Keratinocyte (primary cell): ENCODE data around the gene IPO13. TPM values are rescaled to one million over a fixed set of nuclear protein-coding genes. Genes with fewer than 3 reads are reported as not detected.

Experiments used
- DNase-seq: peaks from one replicate; pipeline ENCODE4 v3.0.0-alpha.2; 2011; ENCODE audit warnings: low read depth, missing footprints, low spot score
- FAIRE-seq: peaks from 2 replicates; lab custom pipeline; 2011; peaks lifted over from hg19 to GRCh38; lab: Jason Lieb, UNC
- H2AFZ ChIP-seq: 2 replicates; pipeline ENCODE4 v1.6.0; 2012; ENCODE audit warnings: low read length, control low read depth, inconsistent platforms; ENCODE audit not compliant: control insufficient read depth
- H3K27ac ChIP-seq: 2 replicates; pipeline ENCODE4 v1.5.1; 2011; ENCODE audit warnings: low read length; ENCODE audit not compliant: control insufficient read depth, insufficient read depth
- H3K27me3 ChIP-seq: 3 replicates; pipeline ENCODE4 v1.6.0; 2011; ENCODE audit warnings: low read length; ENCODE audit not compliant: control insufficient read depth, insufficient read depth; ENCODE audit errors: extremely low read depth
- H3K36me3 ChIP-seq, 2 experiments: 2 replicates in 1 of 2; 3 replicates in 1 of 2; pipeline ENCODE4 v1.5.1; 2011; ENCODE audit warnings: low read length in 2 of 2, mild to moderate bottlenecking in 1 of 2; ENCODE audit not compliant: control insufficient read depth in 2 of 2, insufficient read depth in 2 of 2; ENCODE audit errors: extremely low read depth in 1 of 2
- H3K4me1 ChIP-seq: 3 replicates; pipeline ENCODE4 v1.5.1; 2011; ENCODE audit warnings: low read length; ENCODE audit not compliant: control insufficient read depth, insufficient read depth; ENCODE audit errors: extremely low read depth
- H3K4me2 ChIP-seq: 3 replicates; pipeline ENCODE4 v1.6.0; 2011; ENCODE audit warnings: low read depth, low read length; ENCODE audit not compliant: control insufficient read depth, insufficient read depth; ENCODE audit errors: extremely low read depth
- H3K4me3 ChIP-seq, 3 experiments: fragments of 200-600 bp in 1 of 3; sonication (generic) in 1 of 3; 2 replicates in 2 of 3; 3 replicates in 1 of 3; pipeline ENCODE4 v1.5.1; 2011 to 2016; ENCODE audit warnings: low read length in 3 of 3, mild to moderate bottlenecking in 3 of 3, control low read depth in 2 of 3, inconsistent platforms in 1 of 3, low read depth in 1 of 3, mixed read lengths in 1 of 3, mixed run types in 1 of 3, moderate library complexity in 1 of 3; ENCODE audit not compliant: control insufficient read depth in 2 of 3, insufficient read depth in 2 of 3; ENCODE audit errors: extremely low read depth in 1 of 3
- H3K79me2 ChIP-seq: 2 replicates; pipeline ENCODE4 v1.6.0; 2012; ENCODE audit warnings: low read length; ENCODE audit not compliant: control insufficient read depth, insufficient read depth
- H3K9ac ChIP-seq: 3 replicates; pipeline ENCODE4 v1.6.0; 2011; ENCODE audit warnings: low read length; ENCODE audit not compliant: control insufficient read depth, insufficient read depth; ENCODE audit errors: extremely low read depth
- H3K9me1 ChIP-seq: 3 replicates; pipeline ENCODE4 v1.6.0; 2011; ENCODE audit warnings: low read length; ENCODE audit not compliant: control insufficient read depth, insufficient read depth; ENCODE audit errors: extremely low read depth
- H3K9me3 ChIP-seq: 2 replicates; pipeline ENCODE4 v1.5.1; 2012; ENCODE audit warnings: low read depth, low read length; ENCODE audit not compliant: control insufficient read depth
- H4K20me1 ChIP-seq: 3 replicates; pipeline ENCODE4 v1.6.0; 2011; ENCODE audit warnings: low read length; ENCODE audit not compliant: control insufficient read depth, insufficient read depth; ENCODE audit errors: extremely low read depth
- EZH2 ChIP-seq: IDR thresholded peaks from one replicate; pipeline ENCODE4 v1.6.1; 2012; ENCODE audit warnings: inconsistent platforms, mild to moderate bottlenecking, low read length, moderate library complexity
- dilution Hi-C: fragments of 300-500 bp; cut with MboI; formaldehyde crosslinking; loops from one replicate; pipeline ENCODE4 v1.7.0; 2020; ENCODE audit warnings: low sequenced_read_pairs; ENCODE audit not compliant: extremely low pct_ligation_motif_present
- polyA plus RNA-seq, 5 experiments: library from polyadenylated mRNA; depleted of rRNA in 3 of 5; stranded (reverse) in 3 of 5; stranded (forward) in 1 of 5; unstranded in 1 of 5; fragments of >200 nt; gene quantifications; 1 replicate in 1 of 5; 2 replicates in 3 of 5; 3 replicates in 1 of 5; pipeline versions ENCODE4 v1.2.1 to v1.2.3, GENCODE V29; 2011 to 2012; ENCODE audit warnings: missing spikeins in 2 of 5, low read depth in 1 of 5, low replicate concordance in 1 of 5
- TF ChIP-seq, protein P1 (sequence below), 3 experiments: IDR thresholded peaks in 1 of 3; conservative IDR thresholded peaks in 1 of 3; optimal IDR thresholded peaks in 1 of 3; 2 replicates in 2 of 3; 3 replicates in 1 of 3; pipeline versions ENCODE3 to v1.5.1; 2011; ENCODE audit warnings: low read length in 3 of 3, mild to moderate bottlenecking in 3 of 3, moderate library complexity in 2 of 3, control low read depth in 1 of 3, inconsistent platforms in 1 of 3; ENCODE audit not compliant: insufficient read depth in 2 of 3; ENCODE audit errors: extremely low read depth in 1 of 3

IPO13 gene
- polyA plus RNA-seq, 1 donor (not counting 4 experiments of a cell fraction or from before 2014, with no cell fraction given), result 20.7 TPM

- H3K4me2 ChIP-seq, result no peak overlapping the region
- H3K4me3 ChIP-seq, result no peak overlapping the region
- H2AFZ ChIP-seq, result no peak overlapping the region
- H3K4me1 ChIP-seq, result no peaks in the 10 kb centered on the region
- peaks cover 18% of the 10 kb centered on the region for H3K79me2 ChIP-seq
- peaks cover 50 to 53% of the 10 kb centered on the region in 2 experiments for H3K36me3 ChIP-seq
- H3K27me3 ChIP-seq, result no peaks in the 10 kb centered on the region
- TF ChIP-seq, protein P1, sequence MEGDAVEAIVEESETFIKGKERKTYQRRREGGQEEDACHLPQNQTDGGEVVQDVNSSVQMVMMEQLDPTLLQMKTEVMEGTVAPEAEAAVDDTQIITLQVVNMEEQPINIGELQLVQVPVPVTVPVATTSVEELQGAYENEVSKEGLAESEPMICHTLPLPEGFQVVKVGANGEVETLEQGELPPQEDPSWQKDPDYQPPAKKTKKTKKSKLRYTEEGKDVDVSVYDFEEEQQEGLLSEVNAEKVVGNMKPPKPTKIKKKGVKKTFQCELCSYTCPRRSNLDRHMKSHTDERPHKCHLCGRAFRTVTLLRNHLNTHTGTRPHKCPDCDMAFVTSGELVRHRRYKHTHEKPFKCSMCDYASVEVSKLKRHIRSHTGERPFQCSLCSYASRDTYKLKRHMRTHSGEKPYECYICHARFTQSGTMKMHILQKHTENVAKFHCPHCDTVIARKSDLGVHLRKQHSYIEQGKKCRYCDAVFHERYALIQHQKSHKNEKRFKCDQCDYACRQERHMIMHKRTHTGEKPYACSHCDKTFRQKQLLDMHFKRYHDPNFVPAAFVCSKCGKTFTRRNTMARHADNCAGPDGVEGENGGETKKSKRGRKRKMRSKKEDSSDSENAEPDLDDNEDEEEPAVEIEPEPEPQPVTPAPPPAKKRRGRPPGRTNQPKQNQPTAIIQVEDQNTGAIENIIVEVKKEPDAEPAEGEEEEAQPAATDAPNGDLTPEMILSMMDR (optimal IDR thresholded peaks at IDR 0.05 in 1 of 3, IDR thresholded peaks at IDR 0.05 in 1 of 3, conservative IDR thresholded peaks at IDR 0.05 in 1 of 3; ENCODE audit: extremely low read depth in 1 of 3, insufficient read depth in 2 of 3, low read length in 3 of 3), result no peak
- no peak for TF ChIP-seq EZH2
- H3K9me3 ChIP-seq, result no peaks in the 10 kb centered on the region
- no peak overlapping the region for H3K9ac ChIP-seq
- DNase-seq (no peak), FAIRE-seq (no peak)
- no peak overlapping the region for H3K27ac ChIP-seq
- H3K9me1 ChIP-seq, result peaks cover 4% of the 10 kb centered on the region
- H4K20me1 ChIP-seq, result no peaks in the 10 kb centered on the region
- dilution Hi-C loops, result no loop called here
Measured at GRCh38 chr1:43957407-43958040, 10.8 kb downstream of the IPO13 start.

DNA sequence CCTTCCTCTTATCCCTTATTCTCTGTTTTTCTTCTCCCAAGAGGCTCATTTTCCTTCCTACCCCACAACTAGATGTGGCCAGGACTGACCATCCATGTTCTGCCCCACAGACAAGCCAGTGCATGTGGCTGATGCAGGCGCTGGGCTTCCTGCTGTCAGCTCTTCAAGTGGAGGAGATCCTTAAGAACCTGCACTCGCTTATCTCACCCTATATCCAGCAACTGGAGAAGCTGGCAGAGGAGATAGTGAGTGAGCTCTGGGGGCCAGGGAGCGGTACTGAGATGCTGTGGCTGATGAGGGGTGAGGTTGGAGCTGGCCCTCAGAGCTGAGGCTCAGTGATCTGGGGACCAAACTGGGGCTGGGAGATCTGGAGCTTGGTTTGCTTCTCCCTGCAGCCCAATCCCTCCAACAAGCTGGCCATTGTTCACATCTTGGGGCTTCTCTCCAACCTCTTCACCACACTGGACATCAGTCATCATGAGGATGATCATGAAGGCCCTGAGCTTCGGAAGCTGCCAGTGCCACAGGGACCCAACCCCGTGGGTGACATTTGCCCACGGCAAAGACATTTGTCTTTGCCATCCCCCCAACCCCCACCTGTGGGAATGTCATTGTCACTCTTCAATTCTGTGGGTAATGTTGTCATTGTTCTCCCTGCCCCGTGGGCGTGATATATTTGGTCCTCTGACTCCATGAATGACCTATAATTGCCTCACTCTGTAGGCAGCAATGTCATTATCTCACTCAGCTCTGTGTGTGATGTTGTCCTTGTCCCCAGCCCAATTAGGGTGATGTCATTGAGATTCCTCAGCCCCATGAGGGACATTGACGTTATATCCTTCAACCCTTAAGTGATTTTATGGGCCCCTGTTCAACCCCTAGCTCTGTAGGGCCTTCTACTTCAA, 11.9 kb downstream of the IPO13 start:
- no peaks in the 10 kb centered on the region for H4K20me1 ChIP-seq
- TF ChIP-seq EZH2, result no peak
- TF ChIP-seq, protein P1 (optimal IDR thresholded peaks at IDR 0.05 in 1 of 3, IDR thresholded peaks at IDR 0.05 in 1 of 3, conservative IDR thresholded peaks at IDR 0.05 in 1 of 3; ENCODE audit: extremely low read depth in 1 of 3, insufficient read depth in 2 of 3, low read length in 3 of 3), result no peak
- H3K4me3 ChIP-seq, result no peak overlapping the region
- H2AFZ ChIP-seq, result no peak overlapping the region
- no peak for FAIRE-seq
- no peaks in the 10 kb centered on the region for H3K9me3 ChIP-seq
- DNase-seq, result no peak
- peaks cover 8% of the 10 kb centered on the region for H3K79me2 ChIP-seq
- H3K27ac ChIP-seq, result no peak overlapping the region
- H3K4me1 ChIP-seq, result no peaks in the 10 kb centered on the region
- no peak overlapping the region for H3K9ac ChIP-seq
- no peaks in the 10 kb centered on the region for H3K9me1 ChIP-seq
- H3K4me2 ChIP-seq, result no peak overlapping the region
- no peaks in the 10 kb centered on the region for H3K27me3 ChIP-seq
- H3K36me3 ChIP-seq, result peaks cover 51 to 53% of the 10 kb centered on the region in 2 experiments
- dilution Hi-C loops, result no loop called here
